Transverse colon (tissue), 4 donors: Measurements from ENCODE around the gene KEAP1.

ENCODE experiments used
- CTCF ChIP-seq, 5 experiments: fragments of 200-600 bp in 3 of 5; fragments of 450-650 bp in 2 of 5; sonication (generic) in 3 of 5; IDR thresholded peaks; 1 replicate in 2 of 5; 2 replicates in 3 of 5; pipeline ENCODE4 v1.5.1; 2016 to 2017; ENCODE audit warnings: antibody characterized with exemption in 5 of 5, inconsistent platforms in 3 of 5, mild to moderate bottlenecking in 2 of 5, moderate library complexity in 1 of 5
- POLR2A ChIP-seq: fragments of 450-650 bp; IDR thresholded peaks from one replicate; pipeline ENCODE4 v1.6.1; 2016; ENCODE audit warnings: antibody characterized with exemption, mild to moderate bottlenecking, moderate library complexity
- POLR2AphosphoS5 ChIP-seq, 3 donors: sonication (generic); formaldehyde crosslinking; IDR thresholded peaks; one replicate each; pipeline ENCODE4 v1.6.1; 2016; ENCODE audit warnings: antibody characterized with exemption in 3 of 3

- TF ChIP-seq CTCF (IDR thresholded peaks at IDR 0.05) (peak; percentile 17 to 36 (median 30)), POLR2A (no peak), POLR2AphosphoS5 (IDR thresholded peaks at IDR 0.05) (no peak)
Measured at GRCh38 chr19:10471909-10472308, 31.2 kb downstream of the KEAP1 start.
